RKO (cell line): ENCODE results near the gene IGSF21.
A peak's percentile ranks its signal among the peaks of the same experiment; 100 is the strongest.

Source experiments
- DNase-seq: peaks from one replicate; pipeline ENCODE4 v3.0.0-alpha.2; 2016; ENCODE audit warnings: low spot score

IGSF21 gene

GRCh38 chr1:18299441-18300338, 192.1 kb downstream of the IGSF21 start:
- peak; percentile 46 for DNase-seq

- no peak for DNase-seq
Measured at GRCh38 chr1:18300376-18300775, 192.8 kb downstream of the IGSF21 start.

GRCh38 chr1:18302788-18303413, 195.3 kb downstream of the IGSF21 start:
- no peak for DNase-seq

- DNase-seq: no peak
Measured at GRCh38 chr1:18304151-18304869, 196.7 kb downstream of the IGSF21 start.

- DNase-seq: no peak
Measured at GRCh38 chr1:18305182-18305795, 197.7 kb downstream of the IGSF21 start.

GRCh38 chr1:18307329-18307898, 199.8 kb downstream of the IGSF21 start:
- no peak for DNase-seq

GRCh38 chr1:18309552-18310155, 202.1 kb downstream of the IGSF21 start:
- no peak for DNase-seq

- DNase-seq: no peak
Measured at GRCh38 chr1:18312961-18313360, 205.4 kb downstream of the IGSF21 start.

- no peak for DNase-seq
Measured at GRCh38 chr1:18313523-18313922, 205.9 kb downstream of the IGSF21 start.

- DNase-seq: no peak
Measured at GRCh38 chr1:18314399-18314798, 206.8 kb downstream of the IGSF21 start.

- no peak for DNase-seq
Measured at GRCh38 chr1:18315449-18315848, 207.9 kb downstream of the IGSF21 start.

GRCh38 chr1:18316764-18317163, 209.2 kb downstream of the IGSF21 start:
- DNase-seq: no peak

- no peak for DNase-seq
Measured at GRCh38 chr1:18319099-18319498, 211.5 kb downstream of the IGSF21 start.

GRCh38 chr1:18320051-18320450, 212.5 kb downstream of the IGSF21 start:
- DNase-seq: no peak

- DNase-seq: no peak
Measured at GRCh38 chr1:18322368-18323032, 214.9 kb downstream of the IGSF21 start.

GRCh38 chr1:18323259-18323658, 215.7 kb downstream of the IGSF21 start:
- DNase-seq: no peak

GRCh38 chr1:18324246-18324645, 216.6 kb downstream of the IGSF21 start:
- no peak for DNase-seq

GRCh38 chr1:18325136-18325535, 217.5 kb downstream of the IGSF21 start:
- no peak for DNase-seq

- no peak for DNase-seq
Measured at GRCh38 chr1:18326211-18326897, 218.8 kb downstream of the IGSF21 start.

- no peak for DNase-seq
Measured at GRCh38 chr1:18327650-18328049, 220.1 kb downstream of the IGSF21 start.
